Measurements from ENCODE around the gene KIF17.

GRCh38 chr1:20729155-20729931, 11.5 kb upstream of the KIF17 start:
- TF ChIP-seq BHLHE40 (IDR thresholded peaks at IDR 0.05; ENCODE audit: low read depth, low read length) (no peak), POLR2A (IDR thresholded peaks at IDR 0.05; ENCODE audit: low read length) (no peak), RAD21 (conservative IDR thresholded peaks at IDR 0.05 in 1 of 2, IDR thresholded peaks at IDR 0.05 in 1 of 2) (no peak), RFX5 (IDR thresholded peaks at IDR 0.05) (no peak), CTCF (IDR thresholded peaks at IDR 0.05) (no peak), RCOR1 (IDR thresholded peaks at IDR 0.05; ENCODE audit: low read depth, low read length) (no peak), JUNB (IDR thresholded peaks at IDR 0.05) (no peak)
